ENCODE data around the gene FYCO1.

DNA sequence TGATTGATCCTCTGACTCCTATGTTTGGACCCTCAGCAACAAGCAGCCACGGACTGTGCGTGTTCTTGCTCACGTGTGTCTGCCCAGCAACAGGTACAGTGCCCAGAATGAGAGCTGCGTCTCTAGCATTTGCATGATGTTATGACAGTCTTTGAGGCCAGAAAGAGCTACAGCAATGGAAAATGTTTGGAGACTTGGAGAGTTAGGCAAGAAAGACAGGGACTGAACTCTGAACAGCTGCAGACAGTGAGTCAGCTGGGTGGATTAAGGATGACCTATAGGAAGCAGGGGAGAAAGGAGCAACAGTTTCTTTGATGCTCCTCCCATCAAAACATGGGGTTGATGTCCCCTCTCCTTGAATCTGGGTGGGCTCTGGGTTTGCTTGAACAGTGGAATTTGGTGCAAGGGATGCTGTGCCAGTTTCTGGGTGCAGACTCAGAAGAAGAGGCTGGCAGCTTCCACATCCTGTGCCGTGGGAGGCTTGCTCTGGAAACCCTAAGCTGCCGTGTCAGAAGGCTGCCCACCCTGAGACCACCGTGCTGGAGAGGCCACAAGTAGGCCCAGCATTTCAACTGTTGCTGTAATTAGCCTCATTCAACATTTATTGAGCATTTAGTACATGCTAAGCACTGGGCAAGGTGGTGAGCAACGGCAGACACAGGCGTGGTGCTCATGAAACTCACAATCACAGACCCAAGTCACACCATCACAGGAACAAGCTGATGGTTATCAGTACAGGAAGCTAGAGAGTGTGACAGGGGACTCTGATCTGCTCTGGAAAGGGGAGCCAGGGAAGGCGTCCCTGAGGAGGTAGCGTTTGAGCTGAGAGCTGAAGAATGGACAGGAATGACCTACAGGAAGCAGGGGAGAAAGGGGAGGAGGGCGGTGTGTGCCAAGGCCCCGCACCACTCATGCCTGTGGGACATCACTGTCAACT is 87.6 kb downstream of the FYCO1 start:
- TF ChIP-seq, protein P1, sequence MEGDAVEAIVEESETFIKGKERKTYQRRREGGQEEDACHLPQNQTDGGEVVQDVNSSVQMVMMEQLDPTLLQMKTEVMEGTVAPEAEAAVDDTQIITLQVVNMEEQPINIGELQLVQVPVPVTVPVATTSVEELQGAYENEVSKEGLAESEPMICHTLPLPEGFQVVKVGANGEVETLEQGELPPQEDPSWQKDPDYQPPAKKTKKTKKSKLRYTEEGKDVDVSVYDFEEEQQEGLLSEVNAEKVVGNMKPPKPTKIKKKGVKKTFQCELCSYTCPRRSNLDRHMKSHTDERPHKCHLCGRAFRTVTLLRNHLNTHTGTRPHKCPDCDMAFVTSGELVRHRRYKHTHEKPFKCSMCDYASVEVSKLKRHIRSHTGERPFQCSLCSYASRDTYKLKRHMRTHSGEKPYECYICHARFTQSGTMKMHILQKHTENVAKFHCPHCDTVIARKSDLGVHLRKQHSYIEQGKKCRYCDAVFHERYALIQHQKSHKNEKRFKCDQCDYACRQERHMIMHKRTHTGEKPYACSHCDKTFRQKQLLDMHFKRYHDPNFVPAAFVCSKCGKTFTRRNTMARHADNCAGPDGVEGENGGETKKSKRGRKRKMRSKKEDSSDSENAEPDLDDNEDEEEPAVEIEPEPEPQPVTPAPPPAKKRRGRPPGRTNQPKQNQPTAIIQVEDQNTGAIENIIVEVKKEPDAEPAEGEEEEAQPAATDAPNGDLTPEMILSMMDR (conservative IDR thresholded peaks at IDR 0.05; ENCODE audit: low read length) = no peak
- TF ChIP-seq EZH2phosphoT487 (IDR thresholded peaks at IDR 0.05; ENCODE audit: borderline replicate concordance, low read depth, low read length) = no peak

Data from OCI-LY7 (cell line).